IMR-90 (cell line): Measurements from ENCODE around the gene AAK1. TPM values are rescaled to one million over a fixed set of nuclear protein-coding genes. Genes with fewer than 3 reads are reported as not detected.

Experiments
- ATAC-seq: fragments of 200-7000 bp; cut with Tn5 transposase; 2 replicates; pipeline ENCODE4 v1.9.1; 2020; ENCODE audit warnings: low read depth, mild to moderate bottlenecking, moderate library complexity
- BruUV-seq: library from RNA; stranded (reverse); fragments of 400-500 nt; replicated peaks from 2 replicates; lab custom pipeline; 2021; lab: Mats Ljungman, UMichigan
- CTCF ChIA-PET: fragments of 300-600 bp; formaldehyde crosslinking; extraction: SDS; loops from one replicate; lab custom pipeline; 2021; ENCODE audit warnings: antibody characterized with exemption; lab: Yijun Ruan, JAX
- POLR2A ChIA-PET: fragments of 300-600 bp; sonication (Branson Sonifier 250); formaldehyde crosslinking; loops from one replicate; lab custom pipeline; 2022; ENCODE audit warnings: antibody characterized with exemption; ENCODE audit not compliant: unreplicated experiment; lab: Charles Lee
- DNase-seq: peaks from one replicate; pipeline ENCODE4 v3.0.0; 2013
- H2AFZ ChIP-seq: replicated peaks from 2 replicates; pipeline ENCODE3; 2013; ENCODE audit warnings: low read length, mild to moderate bottlenecking; ENCODE audit not compliant: poor library complexity
- H2AK5ac ChIP-seq: 2 replicates; pipeline ENCODE4 v1.6.1; 2013; ENCODE audit warnings: low read depth, low read length, inconsistent platforms
- H2AK9ac ChIP-seq: replicated peaks from 2 replicates; pipeline ENCODE3; 2013; ENCODE audit warnings: mild to moderate bottlenecking, low read depth, low read length, moderate library complexity; ENCODE audit not compliant: poor library complexity
- H2BK120ac ChIP-seq: 2 replicates; pipeline ENCODE4 v1.6.1; 2013; ENCODE audit warnings: low read depth, low read length, inconsistent platforms
- H2BK15ac ChIP-seq: 3 replicates; pipeline ENCODE4 v1.6.1; 2013; ENCODE audit warnings: low read depth, low read length, inconsistent platforms
- H2BK20ac ChIP-seq: 2 replicates; pipeline ENCODE4 v1.6.1; 2013; ENCODE audit warnings: low read depth, mild to moderate bottlenecking, inconsistent platforms, low read length, moderate library complexity
- H2BK5ac ChIP-seq: 2 replicates; pipeline ENCODE4 v1.6.1; 2013; ENCODE audit warnings: mild to moderate bottlenecking, low read depth, low read length, inconsistent platforms; ENCODE audit not compliant: poor library complexity, severe bottlenecking
- H3K14ac ChIP-seq: replicated peaks from 2 replicates; pipeline ENCODE4 v1.6.1; 2013; ENCODE audit warnings: low read depth, low read length, inconsistent platforms
- H3K18ac ChIP-seq: 2 replicates; pipeline ENCODE4 v1.6.1; 2013; ENCODE audit warnings: low read depth, low read length, control low read depth
- H3K23ac ChIP-seq: 2 replicates; pipeline ENCODE4 v1.6.1; 2013; ENCODE audit warnings: low read depth, low read length, inconsistent platforms
- H3K27ac ChIP-seq: 2 replicates; pipeline ENCODE4 v1.5.1; 2013; ENCODE audit warnings: mild to moderate bottlenecking, control low read depth, low read length; ENCODE audit not compliant: insufficient read depth
- H3K27me3 ChIP-seq: 2 replicates; pipeline ENCODE4 v1.6.1; 2013; ENCODE audit warnings: low read length; ENCODE audit not compliant: control insufficient read depth, insufficient read depth
- H3K36me3 ChIP-seq: 2 replicates; pipeline ENCODE4 v1.6.1; 2013; ENCODE audit warnings: low read length, mixed read lengths; ENCODE audit not compliant: control insufficient read depth, insufficient read depth
- H3K4ac ChIP-seq: 2 replicates; pipeline ENCODE4 v1.6.1; 2013; ENCODE audit warnings: low read depth, low read length, inconsistent platforms
- H3K4me1 ChIP-seq: 2 replicates; pipeline ENCODE4 v1.6.1; 2013; ENCODE audit warnings: low read length, mixed read lengths; ENCODE audit not compliant: control insufficient read depth, insufficient read depth
- H3K4me2 ChIP-seq: 2 replicates; pipeline ENCODE4 v1.6.1; 2013; ENCODE audit warnings: low read depth, mild to moderate bottlenecking, control low read depth, low read length, moderate library complexity
- H3K4me3 ChIP-seq: 2 replicates; pipeline ENCODE4 v1.5.1; 2013; ENCODE audit warnings: low read depth, mild to moderate bottlenecking, control low read depth, low read length, moderate library complexity; ENCODE audit not compliant: insufficient read depth
- H3K56ac ChIP-seq: 2 replicates; pipeline ENCODE4 v1.6.1; 2013; ENCODE audit warnings: low read length, inconsistent platforms; ENCODE audit not compliant: insufficient read depth; ENCODE audit errors: extremely low read depth
- H3K79me1 ChIP-seq, 2 experiments: 2 replicates each; pipeline ENCODE4 v1.6.1; 2013; ENCODE audit warnings: low read length in 2 of 2, inconsistent platforms in 1 of 2, low read depth in 1 of 2
- H3K9ac ChIP-seq: 2 replicates; pipeline ENCODE4 v1.6.1; 2013; ENCODE audit warnings: low read depth, low read length, control low read depth
- H3K9me1 ChIP-seq: 2 replicates; pipeline ENCODE4 v1.6.1; 2013; ENCODE audit warnings: low read length, inconsistent platforms; ENCODE audit not compliant: insufficient read depth
- H3K9me3 ChIP-seq: 2 replicates; pipeline ENCODE4 v1.6.1; 2013; ENCODE audit warnings: low read length; ENCODE audit not compliant: control insufficient read depth, insufficient read depth
- H4K20me1 ChIP-seq: 2 replicates; pipeline ENCODE4 v1.6.1; 2013; ENCODE audit warnings: low read length, inconsistent platforms; ENCODE audit not compliant: insufficient read depth
- H4K5ac ChIP-seq: 2 replicates; pipeline ENCODE4 v1.6.1; 2013; ENCODE audit warnings: mild to moderate bottlenecking, low read depth, low read length, control low read depth
- H4K8ac ChIP-seq, 2 experiments: 2 replicates each; pipeline ENCODE4 v1.6.1; 2013; ENCODE audit warnings: low read depth in 2 of 2, low read length in 2 of 2, control low read depth in 1 of 2, inconsistent platforms in 1 of 2
- H4K91ac ChIP-seq: 2 replicates; pipeline ENCODE4 v1.6.1; 2013; ENCODE audit warnings: low read depth, low read length, inconsistent platforms; ENCODE audit not compliant: insufficient read depth
- CEBPB ChIP-seq: IDR thresholded peaks from 2 replicates; pipeline ENCODE4 v1.6.1; 2012; ENCODE audit warnings: low read depth, low read length, improper control_type of control experiment
- RAD21 ChIP-seq: IDR thresholded peaks from 2 replicates; pipeline ENCODE4 v1.6.1; 2012; ENCODE audit warnings: low read length, improper control_type of control experiment
- WGBS, 2 experiments: methylation state at CpG; one replicate each; pipeline versions ENCODE4 v1.1.5 to v1.1.7; 2013; ENCODE audit warnings: missing lambda C conversion rate in 2 of 2; ENCODE audit not compliant: insufficient read length in 1 of 2; ENCODE audit errors: extremely low coverage in 2 of 2; 5-methylcytosine and 5-hydroxymethylcytosine counted together
- dilution Hi-C: fragments of 300-500 bp; cut with HindIII; formaldehyde crosslinking; loops from one replicate; pipeline ENCODE4 v1.14.3; 2018; ENCODE audit warnings: low sequenced_read_pairs; ENCODE audit not compliant: unreplicated experiment
- in situ Hi-C: fragments of 300-500 bp; cut with MboI; formaldehyde crosslinking; loops from 3 replicates; pipeline ENCODE4 v1.14.3; 2019; ENCODE audit warnings: low sequenced_read_pairs, inconsistent platforms, mixed read lengths
- intact Hi-C: fragments of 100-400 bp; cut with micrococcal nuclease; formaldehyde crosslinking; loops from 2 replicates; pipeline ENCODE4 v1.10.0; 2022
- polyA plus RNA-seq, 3 experiments: library from polyadenylated mRNA; depleted of rRNA; stranded (reverse); fragments of >200 nt; gene quantifications; 2 replicates each; pipeline ENCODE4 v1.2.3, GENCODE V29; 2012; ENCODE audit warnings: low replicate concordance in 1 of 3
- total RNA-seq: library from RNA; depleted of rRNA; stranded (reverse); fragments of >200 nt; gene quantifications from 2 replicates; pipeline ENCODE4 v1.2.3, GENCODE V29; 2012

Gene AAK1
- total and polyA plus RNA-seq, 2 of the 4 experiments (the other 2 are of a cell fraction), result 21.9 to 26.5 TPM

- Histone ChIP-seq H3K23ac (no peak overlapping the region), H2BK120ac (no peak overlapping the region), H2AFZ (no peak overlapping the region), H3K4me2 (no peak overlapping the region), H3K9ac (no peak overlapping the region), H3K9me1 (peaks cover 7% of the 10 kb centered on the region), H2AK9ac (no peak overlapping the region), H2BK5ac (no peak overlapping the region), H4K91ac (no peak overlapping the region), H3K79me1 (peaks cover 8 to 28% of the 10 kb centered on the region in 2 experiments), H3K27me3 (no peaks in the 10 kb centered on the region), H4K8ac (no peak overlapping the region), H3K4me1 (no peaks in the 10 kb centered on the region), H2AK5ac (no peak overlapping the region), H3K36me3 (peaks cover 19% of the 10 kb centered on the region), H2BK15ac (no peak overlapping the region), H4K20me1 (no peaks in the 10 kb centered on the region; the same call in 1 of the 2 replicates), H4K5ac (no peak overlapping the region), H3K4me3 (no peak overlapping the region), H3K4ac (no peak overlapping the region), H3K56ac (no peak overlapping the region), H3K9me3 (no peaks in the 10 kb centered on the region), H3K27ac (no peak overlapping the region), H3K18ac (no peak overlapping the region), H3K14ac (no peak overlapping the region), H2BK20ac (no peak overlapping the region)
- 100% methylated on average over 3 of the region's 8 CpGs; no CpG with 5 or more reads in 1 of the 2 experiments for WGBS, 2 experiments
- CTCF ChIA-PET, result no interaction called here
- DNase-seq (peak; percentile 42), ATAC-seq (no peak)
- dilution Hi-C loops (no loop called here), intact Hi-C loops (no loop called here), in situ Hi-C loops (no loop called here)
- BruUV-seq, result no TSS peak
- TF ChIP-seq RAD21 (no peak), CEBPB (peak; percentile 18; the same call in 1 of the 2 replicates)
- POLR2A ChIA-PET, result no interaction called here
Observed at GRCh38 chr2:69466728-69467127, 176.8 kb downstream of the AAK1 start.
